H1 (cell line): ENCODE measurements around the gene RALGAPA1. TPM values are rescaled to one million over a fixed set of nuclear protein-coding genes. Genes with fewer than 3 reads are reported as not detected.

Source experiments
- CTCF ChIA-PET: fragments of 300-600 bp; sonication (Branson Sonifier 250); formaldehyde crosslinking; loops from one replicate; lab custom pipeline; 2021; ENCODE audit not compliant: partially characterized antibody; lab: Charles Lee
- POLR2A ChIA-PET: fragments of 300-600 bp; sonication (Branson Sonifier 250); formaldehyde crosslinking; loops from one replicate; lab custom pipeline; 2021; ENCODE audit warnings: inconsistent platforms; ENCODE audit not compliant: partially characterized antibody; lab: Charles Lee
- DNase-seq, 2 experiments: peaks; one replicate each; pipeline versions ENCODE4 v3.0.0 to v3.0.0-alpha.2; 2010 to 2022; ENCODE audit warnings: low spot score in 2 of 2, low read depth in 1 of 2, mixed read lengths in 1 of 2
- FAIRE-seq: peaks from 2 replicates; lab custom pipeline; 2011; peaks lifted over from hg19 to GRCh38; lab: Jason Lieb, UNC
- H2AFZ ChIP-seq: 2 replicates; pipeline ENCODE4 v1.8.1; 2012; ENCODE audit warnings: low read length, inconsistent platforms
- H2AK5ac ChIP-seq: 2 replicates; pipeline ENCODE4 v1.6.1; 2013; ENCODE audit warnings: low read depth, low read length
- H2BK120ac ChIP-seq: replicated peaks from 2 replicates; pipeline ENCODE3; 2013; ENCODE audit warnings: low read depth, low read length, inconsistent platforms
- H2BK12ac ChIP-seq: 2 replicates; pipeline ENCODE4 v1.6.1; 2013; ENCODE audit warnings: low read depth, low read length
- H2BK15ac ChIP-seq: 2 replicates; pipeline ENCODE4 v1.6.1; 2013; ENCODE audit warnings: low read length
- H2BK20ac ChIP-seq: 2 replicates; pipeline ENCODE4 v1.6.1; 2013; ENCODE audit warnings: low read length
- H2BK5ac ChIP-seq: 2 replicates; pipeline ENCODE4 v1.6.1; 2013; ENCODE audit warnings: low read depth, low read length
- H3K14ac ChIP-seq: 2 replicates; pipeline ENCODE4 v1.6.1; 2013; ENCODE audit warnings: inconsistent platforms; ENCODE audit not compliant: insufficient read length
- H3K18ac ChIP-seq: 2 replicates; pipeline ENCODE4 v1.6.1; 2013; ENCODE audit warnings: low read length; ENCODE audit errors: extremely low read depth
- H3K23ac ChIP-seq: 2 replicates; pipeline ENCODE4 v1.6.1; 2013; ENCODE audit warnings: inconsistent platforms; ENCODE audit not compliant: insufficient read length
- H3K23me2 ChIP-seq: 2 replicates; pipeline ENCODE4 v1.6.1; 2013; ENCODE audit warnings: low read depth, low read length
- H3K27ac ChIP-seq: 2 replicates; pipeline ENCODE4 v1.6.1; 2011; ENCODE audit warnings: low read depth, low read length, inconsistent platforms
- H3K27me3 ChIP-seq, 4 experiments: replicated peaks in 1 of 4; 1 replicate in 1 of 4; 2 replicates in 3 of 4; pipeline versions ENCODE4 v1.6.1 to v1.8.1; 2011 to 2013; ENCODE audit warnings: low read length in 3 of 4, mild to moderate bottlenecking in 3 of 4, inconsistent platforms in 2 of 4, mixed read lengths in 2 of 4, moderate library complexity in 1 of 4; ENCODE audit not compliant: control insufficient read depth in 3 of 4, insufficient read depth in 3 of 4; ENCODE audit errors: extremely low read depth in 1 of 4
- H3K36me3 ChIP-seq, 4 experiments: 2 replicates each; pipeline versions ENCODE4 v1.6.1 to v1.8.1; 2011 to 2013; ENCODE audit warnings: mild to moderate bottlenecking in 4 of 4, low read length in 3 of 4, moderate library complexity in 2 of 4, control low read depth in 1 of 4, inconsistent platforms in 1 of 4; ENCODE audit not compliant: insufficient read depth in 4 of 4, control insufficient read depth in 2 of 4
- H3K4ac ChIP-seq: replicated peaks from 2 replicates; pipeline ENCODE3; 2013; ENCODE audit warnings: low read length, low read depth, mixed read lengths, inconsistent platforms; ENCODE audit not compliant: insufficient read length
- H3K4me1 ChIP-seq, 4 experiments: replicated peaks in 1 of 4; 1 replicate in 1 of 4; 2 replicates in 3 of 4; pipeline versions ENCODE4 v1.6.1 to v1.8.1; 2011 to 2013; ENCODE audit warnings: low read length in 3 of 4, inconsistent platforms in 2 of 4, mixed read lengths in 1 of 4; ENCODE audit not compliant: insufficient read depth in 4 of 4, control insufficient read depth in 3 of 4
- H3K4me2 ChIP-seq, 2 experiments: 2 replicates each; pipeline versions ENCODE4 v1.6.1 to v1.8.1; 2011 to 2013; ENCODE audit warnings: low read depth in 2 of 2, low read length in 2 of 2, control low read depth in 1 of 2, inconsistent platforms in 1 of 2, mild to moderate bottlenecking in 1 of 2; ENCODE audit not compliant: insufficient read depth in 1 of 2
- H3K4me3 ChIP-seq, 4 experiments: fragments of 200-600, 300-600 bp in 1 of 4; sonication (generic), shearing (Covaris generic), sonication (Bioruptor Twin) in 1 of 4; 2 replicates each; pipeline versions ENCODE4 v1.5.1 to v1.8.1; 2011 to 2016; ENCODE audit warnings: low read length in 4 of 4, low read depth in 3 of 4, control low read depth in 2 of 4, inconsistent platforms in 2 of 4, mild to moderate bottlenecking in 2 of 4, mixed read lengths in 1 of 4, moderate library complexity in 1 of 4; ENCODE audit not compliant: insufficient read depth in 2 of 4; ENCODE audit errors: extremely low read depth in 1 of 4
- H3K56ac ChIP-seq: replicated peaks from 2 replicates; pipeline ENCODE3; 2013; ENCODE audit warnings: low read depth, mild to moderate bottlenecking, mixed read lengths, low read length, inconsistent platforms; ENCODE audit not compliant: insufficient read length
- H3K79me1 ChIP-seq: 2 replicates; pipeline ENCODE4 v1.6.1; 2013; ENCODE audit warnings: low read depth, low read length, control low read depth
- H3K79me2 ChIP-seq, 2 experiments: 2 replicates each; pipeline versions ENCODE4 v1.6.1 to v1.8.1; 2012 to 2013; ENCODE audit warnings: low read length in 2 of 2, mild to moderate bottlenecking in 2 of 2, inconsistent platforms in 1 of 2; ENCODE audit not compliant: insufficient read depth in 2 of 2, control insufficient read depth in 1 of 2
- H3K9ac ChIP-seq, 4 experiments: replicated peaks in 1 of 4; 1 replicate in 1 of 4; 2 replicates in 3 of 4; pipeline versions ENCODE4 v1.6.1 to v1.8.1; 2011 to 2013; ENCODE audit warnings: low read depth in 3 of 4, low read length in 3 of 4, control low read depth in 2 of 4, mild to moderate bottlenecking in 2 of 4, moderate library complexity in 2 of 4, inconsistent platforms in 1 of 4; ENCODE audit errors: extremely low read depth in 1 of 4
- H3K9me3 ChIP-seq, 2 experiments: 2 replicates each; pipeline versions ENCODE4 v1.6.1 to v1.8.1; 2012 to 2013; ENCODE audit warnings: mild to moderate bottlenecking in 2 of 2, moderate library complexity in 2 of 2, control low read depth in 1 of 2, inconsistent platforms in 1 of 2, low read depth in 1 of 2, low read length in 1 of 2, mixed read lengths in 1 of 2; ENCODE audit not compliant: insufficient read depth in 2 of 2
- H4K20me1 ChIP-seq, 2 experiments: replicated peaks in 1 of 2; 2 replicates each; pipeline versions ENCODE3 to v1.8.1; 2011 to 2013; ENCODE audit warnings: inconsistent platforms in 2 of 2, low read length in 2 of 2, mild to moderate bottlenecking in 1 of 2; ENCODE audit not compliant: insufficient read depth in 2 of 2, control insufficient read depth in 1 of 2
- H4K5ac ChIP-seq: 2 replicates; pipeline ENCODE4 v1.6.1; 2013; ENCODE audit warnings: low read length, low read depth, mixed read lengths, inconsistent platforms; ENCODE audit not compliant: insufficient read length
- H4K8ac ChIP-seq: 2 replicates; pipeline ENCODE4 v1.8.0; 2013; ENCODE audit warnings: mild to moderate bottlenecking, moderate library complexity, low read length, inconsistent platforms; ENCODE audit not compliant: insufficient read depth; ENCODE audit errors: extremely low read depth
- H4K91ac ChIP-seq: replicated peaks from 2 replicates; pipeline ENCODE3; 2013; ENCODE audit warnings: low read length, mixed read lengths, inconsistent platforms; ENCODE audit not compliant: insufficient read length
- CBX5 ChIP-seq: fragments of 300-800, 300-1000 bp; sonication (generic); IDR thresholded peaks from 2 replicates; pipeline ENCODE4 v1.7.1; 2016; ENCODE audit warnings: antibody characterized with exemption, low read length, low read depth
- MAX ChIP-seq: IDR thresholded peaks from 2 replicates; pipeline ENCODE4 v1.6.1; 2012; ENCODE audit warnings: inconsistent platforms
- SP1 ChIP-seq: IDR thresholded peaks from 2 replicates; pipeline ENCODE4 v1.6.1; 2011; ENCODE audit warnings: low read depth, low read length
- WGBS, 2 experiments: shearing (Covaris generic) in 1 of 2; methylation state at CpG; one replicate each; pipeline versions ENCODE4 v1.1.6 to v1.1.7; 2013 to 2015; ENCODE audit warnings: low lambda C conversion rate in 2 of 2, mixed read lengths in 2 of 2, inconsistent platforms in 1 of 2, low coverage in 1 of 2, missing lambda C conversion rate in 1 of 2; ENCODE audit not compliant: insufficient replicate concordance in 2 of 2, insufficient coverage in 1 of 2, insufficient read length in 1 of 2; ENCODE audit errors: extremely low coverage in 1 of 2, missing lambda C conversion rate in 1 of 2; 5-methylcytosine and 5-hydroxymethylcytosine counted together
- polyA plus RNA-seq, 7 experiments: library from polyadenylated mRNA; depleted of rRNA in 3 of 7; stranded (reverse) in 5 of 7; unstranded in 2 of 7; fragments of >200 nt in 5 of 7; fragments of 200-250 nt in 2 of 7; gene quantifications; 1 replicate in 5 of 7; 2 replicates in 1 of 7; 4 replicates in 1 of 7; pipeline versions ENCODE4 v1.2.1 to v1.2.3, GENCODE V29; 2011 to 2013; ENCODE audit warnings: missing spikeins in 2 of 7, mixed read lengths in 2 of 7
- total RNA-seq: library from RNA; stranded (reverse); fragmentation: NEBNext Ultra II Directional; extraction: Animal tissue kit (Norgen Biotek cat#: 25700); gene quantifications from 2 replicates; pipeline ENCODE4 v1.2.1, GENCODE V29; 2021

Gene RALGAPA1
- total and polyA plus RNA-seq, 2 of the 8 experiments (the other 6 are each of a cell fraction or from before 2014, with no cell fraction given): 4.2 to 26.7 TPM

DNA sequence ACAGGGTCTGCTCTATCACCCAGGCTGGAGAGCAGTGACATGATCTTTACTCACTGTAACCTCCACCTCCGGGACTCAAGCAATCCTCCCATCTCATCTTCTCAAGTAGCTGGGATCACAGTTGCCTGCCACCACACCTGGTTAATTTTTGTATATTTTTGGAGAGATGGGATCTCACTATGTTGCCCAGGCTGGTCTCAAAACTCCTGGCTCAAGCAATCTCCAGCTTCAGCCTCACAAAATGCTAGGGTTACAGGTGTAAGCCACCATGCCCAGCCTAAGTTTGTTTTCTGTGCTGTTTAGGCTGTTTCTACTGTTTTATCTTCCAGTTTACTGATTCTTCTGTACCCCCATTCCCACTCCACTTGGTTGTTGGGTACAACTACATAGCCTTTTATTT lies 208.8 kb downstream of the RALGAPA1 start:
- POLR2A ChIA-PET: no interaction called here
- no peaks in the 10 kb centered on the region; a peak in 1 of 8 replicates for H3K36me3 ChIP-seq
- no peaks in the 10 kb centered on the region for H3K79me2 ChIP-seq
- no peak overlapping the region for H2BK20ac ChIP-seq
- TF ChIP-seq MAX (no peak), SP1 (no peak), CBX5 (no peak)
- TF ChIP-seq, all 59 proteins: peak for 0
- WGBS, 2 experiments: 83% methylated on average over 1 of the region's 1 CpG; no CpG with 5 or more reads in 1 of the 2 experiments
- no peaks in the 10 kb centered on the region for H3K9me3 ChIP-seq
- no peak overlapping the region for H3K23ac ChIP-seq
- no peak for FAIRE-seq
- H3K27me3 ChIP-seq: no peaks in the 10 kb centered on the region
- H3K4me1 ChIP-seq: no peaks in the 10 kb centered on the region
- no peak for DNase-seq
- no peak overlapping the region for H3K56ac ChIP-seq
- no peaks in the 10 kb centered on the region for H4K20me1 ChIP-seq
- CTCF ChIA-PET: no interaction called here
- H2BK5ac ChIP-seq: no peak overlapping the region
- no peak overlapping the region for H3K9ac ChIP-seq
- no peak overlapping the region for H3K4me2 ChIP-seq
- no peak overlapping the region for H4K8ac ChIP-seq
- no peaks in the 10 kb centered on the region for H3K23me2 ChIP-seq
- no peak overlapping the region for H4K5ac ChIP-seq
- H3K4ac ChIP-seq: no peak overlapping the region
- no peak overlapping the region for H2AK5ac ChIP-seq
- no peak overlapping the region for H2BK12ac ChIP-seq
- H3K4me3 ChIP-seq: no peak overlapping the region
- H3K27ac ChIP-seq: no peak overlapping the region
- no peaks in the 10 kb centered on the region for H3K79me1 ChIP-seq
- no peak overlapping the region for H3K14ac ChIP-seq
- no peak overlapping the region for H2BK15ac ChIP-seq
- no peak overlapping the region for H2AFZ ChIP-seq
- no peak overlapping the region for H3K18ac ChIP-seq
- no peak overlapping the region for H4K91ac ChIP-seq
- H2BK120ac ChIP-seq: no peak overlapping the region
